ENCODE data around the gene TAGLN. TPM values are rescaled to one million over a fixed set of nuclear protein-coding genes. Genes with fewer than 3 reads are reported as not detected.

Gene TAGLN
- total and polyA plus RNA-seq, 2 of the 8 experiments (the other 6 are each of a cell fraction or from before 2014, with no cell fraction given), result 140 to 300 TPM

- no peak for TF ChIP-seq RAD21 (IDR thresholded peaks at IDR 0.05 in 1 of 2, conservative IDR thresholded peaks at IDR 0.05 in 1 of 2; ENCODE audit: low read depth in 2 of 2, low read length in 2 of 2)
- TF ChIP-seq SIRT6 (IDR thresholded peaks at IDR 0.05; ENCODE audit: low read length), result no peak
- TF ChIP-seq KDM1A (IDR thresholded peaks at IDR 0.05; ENCODE audit: borderline replicate concordance, low read length), result no peak
- TF ChIP-seq HDAC6 (IDR thresholded peaks at IDR 0.05; ENCODE audit: low read depth, low read length), result no peak
Observed at GRCh38 chr11:117181586-117182550, 17.3 kb upstream of the TAGLN start (continued).
